ENCODE data around the gene FYB1.
A peak's percentile ranks its signal among the peaks of the same experiment; 100 is the strongest.
"Not testable (repeated sequence)": the region's sequence is repeated elsewhere in the genome, so short reads cannot be mapped to it uniquely, and the experiment has no call there.

The FYB1 gene

DNA sequence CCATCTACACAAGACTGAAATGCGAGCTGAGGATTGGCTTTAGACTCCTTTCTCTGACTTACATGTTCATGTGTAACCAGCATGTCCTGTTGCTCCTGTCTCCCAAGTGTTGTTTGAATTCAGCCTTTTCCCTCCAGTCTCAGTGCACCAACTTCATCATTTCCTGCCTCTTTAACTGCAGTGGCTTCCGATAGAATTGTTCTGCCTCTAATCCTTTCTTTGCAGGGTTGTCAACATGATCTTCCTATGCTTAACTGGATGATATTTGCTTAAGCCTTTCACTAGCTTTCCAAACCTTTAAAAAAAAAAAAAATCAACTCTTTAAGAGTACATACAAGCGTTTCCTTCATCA, 6.7 kb upstream of the FYB1 start:
- DNase-seq (ENCODE audit: low read depth) = no peak

DNA sequence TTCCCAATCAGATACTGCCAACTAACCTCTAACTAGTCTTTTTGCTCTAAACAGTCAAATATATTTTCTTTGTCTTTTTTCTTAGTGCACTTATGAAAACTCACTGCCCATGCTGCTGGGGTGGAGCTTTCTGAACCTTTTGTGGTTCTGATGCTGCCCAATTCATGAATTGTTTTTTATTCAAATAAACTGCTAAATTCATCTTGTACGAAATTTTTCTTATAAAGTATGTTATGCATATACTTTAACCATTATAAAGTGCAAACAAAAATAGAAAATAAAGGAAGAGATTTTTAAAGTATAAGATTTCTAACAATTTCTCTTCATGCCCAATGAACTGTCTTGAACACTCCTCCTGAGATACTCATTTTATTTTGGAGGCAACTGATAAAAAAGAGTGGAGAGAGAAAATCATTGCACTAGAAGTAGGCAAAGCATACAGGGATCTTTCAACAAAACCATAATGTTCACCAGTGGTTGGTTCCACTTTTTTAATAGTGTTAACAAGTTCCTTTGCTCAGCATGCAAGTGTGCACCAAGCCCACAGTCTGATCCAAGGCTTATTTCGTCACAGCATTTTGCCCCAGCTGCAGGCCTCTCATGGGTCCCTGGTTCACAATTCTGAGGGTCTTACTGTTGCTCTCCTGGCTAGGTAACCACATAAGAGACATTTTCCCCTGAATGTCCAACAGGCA, 6.2 kb upstream of the FYB1 start:
- DNase-seq (ENCODE audit: low read depth) = no peak

DNA sequence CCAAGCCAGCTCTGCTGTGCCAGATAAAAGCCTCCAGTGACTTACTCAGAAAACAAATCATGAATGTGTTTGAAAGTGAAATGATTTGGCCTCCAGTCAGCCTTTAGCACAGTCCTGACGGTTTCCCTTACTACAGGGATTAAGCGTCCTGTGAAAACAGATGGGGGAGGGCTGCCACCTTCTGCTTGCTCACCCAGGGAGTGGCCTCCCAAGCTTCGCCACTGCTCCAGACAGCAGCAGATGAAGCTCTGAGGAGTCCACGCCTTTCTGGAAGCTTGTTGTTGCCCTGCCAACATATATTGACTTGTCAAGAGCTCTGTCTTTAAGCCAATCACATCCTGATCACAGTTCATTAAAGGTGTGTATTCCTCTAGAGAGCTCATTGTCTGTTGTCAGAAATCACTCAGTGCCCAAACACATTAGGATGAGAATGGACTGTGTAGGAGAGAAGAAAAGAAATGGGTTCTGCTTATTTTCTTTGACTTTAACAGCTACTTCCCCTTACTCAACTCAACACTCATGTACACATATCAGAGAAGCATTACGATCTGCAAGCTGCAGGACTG, 4.9 kb upstream of the FYB1 start:
- no peak for DNase-seq (ENCODE audit: low read depth)

DNA sequence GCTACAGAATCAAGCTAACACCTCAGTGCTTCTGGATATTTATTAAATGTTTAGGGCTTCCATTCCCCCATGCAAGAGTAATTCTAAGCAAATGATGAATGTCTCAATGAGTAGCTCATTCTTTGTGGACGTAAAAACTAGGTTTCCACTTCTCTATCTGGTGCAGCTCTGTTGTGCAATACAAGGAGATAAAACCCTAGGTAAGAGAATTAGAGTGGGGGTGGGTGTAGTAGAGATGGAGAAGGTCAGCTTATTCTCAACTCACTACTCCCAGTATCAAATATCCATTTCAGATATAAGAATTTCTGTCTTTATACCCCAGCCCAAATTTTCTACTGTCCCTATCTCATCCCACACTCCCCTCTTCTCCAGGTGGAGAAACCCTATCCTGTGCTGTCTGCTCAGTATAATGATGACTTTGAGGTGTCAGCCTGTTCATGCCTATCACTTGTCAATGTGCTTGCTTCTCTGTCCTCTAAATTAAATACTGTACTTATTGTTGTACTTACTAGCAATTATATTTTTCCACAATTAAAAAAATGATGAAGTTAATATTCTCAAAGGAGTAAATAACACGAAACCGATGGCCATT, 4.3 kb upstream of the FYB1 start:
- DNase-seq (ENCODE audit: low read depth) = no peak

DNA sequence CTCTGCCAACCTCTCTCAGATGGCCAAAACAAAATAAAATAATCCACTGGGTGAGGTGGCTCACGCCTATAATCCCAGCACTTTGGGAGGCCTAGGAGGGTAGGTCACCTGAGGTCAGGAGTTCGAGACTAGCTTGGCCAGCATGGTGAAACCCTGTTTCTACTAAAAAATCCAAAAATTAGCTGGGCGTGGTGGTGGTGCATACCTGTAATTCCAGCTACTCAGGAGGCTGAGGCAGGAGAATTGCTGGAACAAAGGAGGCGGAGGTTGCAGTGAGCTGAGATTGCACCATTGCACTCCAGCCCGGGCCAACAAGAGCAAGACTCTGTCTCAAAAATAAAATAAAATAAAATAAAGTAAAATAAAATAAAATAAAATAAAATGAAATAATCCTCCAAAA, 2.3 kb upstream of the FYB1 start:
- DNase-seq (ENCODE audit: low read depth) = not testable (repeated sequence)

DNA sequence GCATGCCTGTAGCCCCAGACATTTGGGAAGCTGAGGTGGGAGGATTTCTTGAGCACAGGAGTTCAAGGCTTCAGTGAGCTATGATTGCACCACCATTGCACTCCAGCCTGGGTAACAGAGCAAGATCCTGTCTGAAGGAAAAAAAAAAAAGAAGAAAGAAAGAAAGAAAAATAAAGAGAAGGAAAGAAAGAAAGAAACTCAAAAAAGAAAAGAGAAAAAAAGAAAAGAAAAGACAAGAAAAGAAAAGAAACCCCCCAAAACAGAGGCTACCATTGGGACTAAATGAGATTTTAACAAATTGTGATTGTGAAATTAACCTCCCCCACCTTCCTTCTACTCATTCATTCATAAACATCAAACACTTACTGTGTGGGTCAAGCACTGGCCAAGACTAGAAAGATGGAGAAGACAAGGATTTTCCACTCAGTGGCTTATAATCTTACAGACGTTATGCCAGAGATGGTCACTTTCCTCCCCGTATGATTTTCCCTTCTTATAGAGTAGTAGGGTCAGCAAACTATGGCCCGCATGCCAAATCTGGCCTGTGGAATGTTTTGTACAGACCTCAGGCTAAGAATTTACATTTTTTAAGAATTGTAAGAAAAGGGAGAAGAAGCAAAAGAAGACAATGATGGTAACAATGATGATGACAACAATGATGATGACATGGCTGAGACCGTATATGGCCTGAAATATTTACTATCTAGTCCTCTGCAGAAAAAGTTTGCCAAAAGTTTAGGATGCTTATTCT, 1.1 kb upstream of the FYB1 start:
- no peak for DNase-seq (ENCODE audit: low read depth)

DNA sequence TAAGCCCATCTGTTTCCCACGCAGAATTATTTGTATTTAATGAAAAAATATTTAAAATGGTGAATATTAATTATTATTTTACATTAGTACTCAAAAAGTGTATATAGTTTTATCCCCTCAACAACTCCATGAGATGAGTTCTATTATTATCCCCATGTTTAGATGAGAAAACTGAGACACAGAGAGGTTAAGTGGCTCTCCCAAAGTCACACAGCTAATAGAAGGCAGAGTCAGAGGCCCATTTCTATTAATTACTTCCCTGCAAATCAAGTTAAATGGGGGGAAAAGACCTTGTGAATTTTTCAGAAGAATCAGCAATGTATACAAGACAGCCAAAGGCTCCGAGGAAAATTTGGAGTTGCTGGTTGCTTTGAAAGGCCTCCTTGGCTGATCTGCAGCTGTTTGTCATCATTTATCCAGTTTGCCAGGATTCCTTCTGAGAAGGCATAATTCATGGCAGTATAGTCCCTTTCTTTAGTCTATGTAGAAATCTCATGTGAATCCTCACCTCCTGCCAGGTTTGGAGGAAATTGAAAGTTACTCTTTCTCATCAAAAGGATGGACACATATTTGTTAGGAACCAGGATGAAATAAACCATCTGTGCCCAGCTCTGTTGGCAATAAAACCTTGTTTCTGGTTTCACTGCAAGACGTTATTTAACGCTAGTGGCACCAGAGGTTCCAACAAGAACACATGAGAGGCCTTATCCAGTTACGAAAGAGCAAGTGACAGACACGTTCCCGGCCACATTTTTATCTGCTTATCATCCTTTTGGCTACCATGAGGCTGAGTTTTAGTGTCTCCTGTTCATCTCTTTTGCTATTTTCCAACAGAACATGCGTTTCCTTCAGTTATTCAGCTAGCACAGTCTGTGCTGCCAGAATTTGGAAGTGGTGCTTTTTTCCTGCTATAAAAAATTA, 621 bp downstream of the FYB1 start:
- DNase-seq (ENCODE audit: low read depth) = no peak

DNA sequence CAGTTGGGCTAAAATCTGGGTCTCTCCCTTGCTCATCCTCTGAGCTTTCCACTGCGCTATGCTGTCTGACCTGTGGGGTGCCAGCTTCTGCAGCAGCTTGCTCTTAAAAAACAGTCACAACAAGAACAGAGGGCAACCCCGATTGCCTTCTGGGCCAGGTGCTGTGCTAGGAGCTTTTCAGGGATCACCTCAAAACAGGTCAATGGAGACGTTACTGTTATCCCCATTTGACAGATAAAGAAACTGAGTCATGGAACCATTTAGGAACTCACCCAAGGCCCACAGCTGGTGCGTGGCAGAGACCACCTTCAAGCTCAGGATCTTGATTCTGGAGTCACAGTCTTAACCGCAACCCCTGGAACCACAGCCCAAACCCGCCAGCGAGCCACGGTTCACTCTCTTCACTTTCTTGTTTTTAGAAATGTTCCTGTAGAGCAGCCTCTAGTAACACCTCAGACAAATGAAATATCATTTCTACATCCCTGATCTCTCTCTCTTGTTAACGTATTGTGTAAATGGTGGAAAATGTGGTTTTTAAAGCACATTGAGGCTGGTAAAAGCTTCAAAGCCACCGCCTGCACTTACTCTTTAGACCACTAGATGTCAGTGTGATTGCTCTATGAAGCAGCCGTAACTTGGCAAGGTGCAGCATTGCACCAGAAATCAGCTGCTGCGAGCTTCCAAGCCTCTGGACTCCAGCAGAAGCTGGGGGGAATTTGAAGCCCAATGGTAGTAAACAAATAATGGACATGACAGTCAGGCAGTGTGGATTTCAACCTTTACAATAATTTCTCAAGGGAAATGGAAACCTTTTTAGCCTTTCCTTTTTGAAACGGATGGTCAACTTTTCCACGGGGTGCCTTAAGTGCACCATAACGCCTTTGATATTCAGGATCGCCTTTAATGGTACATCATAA, 1.7 kb downstream of the FYB1 start:
- DNase-seq (ENCODE audit: low read depth) = peak; percentile 70

DNA sequence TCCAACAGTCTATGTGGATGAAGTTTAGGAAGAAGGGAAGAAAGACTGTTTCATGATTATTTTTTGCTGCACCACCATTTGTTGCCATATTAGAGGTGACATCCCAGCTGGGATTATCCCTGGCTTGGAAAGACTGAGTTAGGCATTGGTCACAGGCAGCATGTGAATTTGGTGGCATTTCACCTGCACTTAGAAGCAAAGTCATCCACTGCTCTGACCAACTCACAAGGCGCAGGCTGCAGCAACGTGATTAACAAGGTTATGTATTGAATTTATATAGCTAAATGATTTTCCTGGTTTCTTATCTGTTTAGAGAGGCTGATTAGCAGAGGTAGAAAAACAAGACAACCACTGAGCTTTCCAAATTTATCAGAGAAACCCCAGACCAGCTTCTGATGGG, 2.7 kb downstream of the FYB1 start:
- DNase-seq (ENCODE audit: low read depth) = no peak

DNA sequence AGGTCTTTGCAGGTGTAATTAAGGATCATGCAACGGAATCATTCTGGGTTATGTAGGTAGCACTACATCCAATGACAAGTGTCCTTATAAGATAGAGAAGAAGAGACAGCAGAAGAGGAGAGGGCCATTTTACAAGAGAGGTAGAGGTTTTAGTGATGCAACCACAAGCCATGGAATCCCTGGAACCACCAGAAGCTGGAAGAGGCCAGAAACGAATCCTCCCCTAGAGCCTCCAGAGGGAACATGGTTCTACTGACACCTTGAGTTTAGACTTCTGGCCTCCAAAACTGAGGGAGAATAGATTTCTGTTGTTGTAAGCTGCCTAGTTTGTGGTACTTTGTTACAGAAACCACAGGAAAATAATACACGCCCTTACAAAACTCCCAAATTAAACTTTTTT, 3.5 kb downstream of the FYB1 start:
- no peak for DNase-seq (ENCODE audit: low read depth)

DNA sequence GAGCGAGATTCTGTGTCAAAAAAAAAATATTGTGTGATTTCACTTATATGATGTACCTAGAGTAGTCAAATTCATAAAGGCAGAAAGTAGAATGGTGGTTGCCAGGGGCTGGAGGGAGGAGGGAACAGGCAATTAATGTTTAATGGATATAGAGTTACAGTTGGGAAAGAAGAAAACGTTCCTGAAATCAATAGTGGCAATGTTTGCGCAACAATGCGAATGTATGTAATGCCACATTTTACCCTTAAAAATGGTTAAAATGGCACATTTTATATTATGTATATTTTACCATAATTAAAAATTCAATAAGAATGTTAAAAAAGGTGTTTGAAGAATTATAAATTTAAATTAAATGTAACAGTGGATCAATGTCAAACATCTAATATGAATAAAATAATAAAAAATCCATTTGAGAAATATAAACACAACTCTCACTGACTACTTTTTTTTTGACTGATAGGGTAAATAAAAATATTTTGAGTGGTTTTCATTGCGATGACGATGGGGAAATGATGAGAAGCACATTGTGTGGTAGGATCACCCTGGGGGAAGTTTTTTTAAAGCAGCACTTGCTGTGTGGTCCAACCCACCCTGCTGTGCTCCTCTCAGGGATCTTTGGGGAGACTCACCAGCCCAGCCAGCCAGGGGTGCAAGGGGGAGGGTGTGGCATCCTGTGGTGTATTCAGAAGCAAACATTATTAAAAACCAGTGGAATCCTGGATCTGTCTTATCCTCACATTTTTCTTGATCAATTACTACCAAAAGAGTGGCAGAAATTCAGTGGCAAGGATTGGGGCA, 4.3 kb downstream of the FYB1 start:
- DNase-seq (ENCODE audit: low read depth) = peak; percentile 65

DNA sequence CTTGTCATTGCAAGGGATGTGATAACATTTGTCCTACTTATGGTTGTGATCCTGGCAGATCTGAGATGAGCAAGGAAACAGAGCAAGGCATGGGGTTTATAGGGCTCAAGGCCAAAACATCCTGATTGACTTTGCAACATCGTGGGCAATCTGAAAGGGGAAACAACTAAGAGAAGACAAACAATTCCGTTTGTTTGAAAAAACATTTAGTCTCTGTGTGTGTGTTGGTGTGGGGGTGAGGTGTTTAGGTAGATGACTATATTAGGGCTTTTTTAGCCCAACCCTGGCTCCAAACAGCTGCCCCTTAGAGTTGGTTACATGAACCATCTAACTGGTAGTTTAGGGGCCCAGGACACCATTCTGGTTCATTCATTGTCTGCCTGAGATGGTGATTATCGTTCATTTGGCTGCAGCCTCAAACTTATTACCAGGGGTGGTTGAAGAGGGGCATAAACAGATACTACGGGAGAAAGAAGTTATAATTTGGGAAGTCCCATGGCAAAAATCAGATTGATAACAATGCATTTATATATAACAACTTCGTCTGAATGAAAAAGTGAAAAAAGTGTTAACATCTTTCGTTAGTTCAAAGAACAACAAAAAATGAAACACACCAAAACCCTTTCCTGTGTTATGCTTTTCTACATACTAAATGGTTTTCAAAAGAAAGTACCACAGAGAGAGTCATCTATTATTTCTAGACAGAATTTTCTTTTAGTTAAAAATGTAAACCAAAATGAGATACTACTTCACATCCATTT, 5.7 kb downstream of the FYB1 start:
- DNase-seq (ENCODE audit: low read depth) = no peak

DNA sequence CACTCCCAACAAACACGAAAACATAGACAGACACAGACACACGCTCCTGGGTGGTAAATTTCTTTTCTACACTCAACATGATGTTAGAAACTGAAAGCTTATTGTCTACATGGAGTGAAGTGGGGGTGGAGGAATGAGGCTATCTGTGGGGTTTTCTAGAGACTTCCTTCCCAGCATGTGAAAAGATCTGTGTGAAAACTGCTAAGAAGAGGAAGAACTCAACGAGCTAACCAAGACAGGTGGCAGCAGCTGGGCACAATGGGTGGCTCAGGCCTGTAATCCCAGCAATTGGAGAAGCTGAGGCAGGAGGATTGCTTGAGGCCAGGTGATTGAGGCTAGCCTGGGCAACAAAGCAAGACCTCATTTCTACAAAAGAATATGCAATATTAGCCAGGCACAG, 7.6 kb downstream of the FYB1 start:
- DNase-seq (ENCODE audit: low read depth) = no peak

DNA sequence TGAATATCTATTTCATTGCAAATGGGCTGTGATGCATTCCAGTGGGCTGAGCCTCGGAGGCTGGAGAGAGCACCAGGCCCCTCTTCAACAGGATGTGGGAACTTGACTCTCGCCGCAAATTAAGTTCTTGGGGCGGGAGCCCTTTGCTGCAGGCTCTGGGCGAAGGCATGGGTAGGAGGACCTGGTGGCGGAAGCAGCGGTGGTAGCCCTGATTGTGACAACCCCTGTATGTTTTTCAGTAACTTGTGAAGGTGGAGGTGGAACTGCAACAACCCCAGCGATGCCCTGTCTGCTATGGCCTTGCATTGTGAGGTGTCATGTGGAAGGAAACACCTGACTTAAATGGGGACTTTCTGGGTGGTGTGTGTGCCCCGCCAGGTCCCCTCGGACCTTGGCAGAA, 9.4 kb downstream of the FYB1 start:
- DNase-seq (ENCODE audit: low read depth) = peak; percentile 63

DNA sequence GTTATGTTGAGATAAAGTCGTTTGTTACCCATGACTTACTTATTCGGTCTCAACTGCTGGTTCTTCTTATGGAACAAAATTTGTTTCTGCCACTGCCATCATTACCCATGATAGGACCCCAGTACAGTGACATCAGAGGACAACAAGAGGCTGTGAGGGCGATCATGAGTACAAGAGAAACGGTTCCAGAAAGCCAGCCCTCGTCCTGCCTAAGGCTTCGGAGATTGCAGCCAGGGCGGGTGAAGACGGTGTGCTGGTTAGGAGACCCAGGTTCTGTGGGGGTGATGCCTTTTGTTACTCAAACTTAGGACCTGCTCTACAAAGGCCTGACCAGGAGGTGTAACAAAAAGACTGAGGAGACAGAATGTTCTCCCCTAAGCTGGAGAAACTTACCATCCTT, 10.9 kb downstream of the FYB1 start:
- DNase-seq (ENCODE audit: low read depth) = no peak

DNA sequence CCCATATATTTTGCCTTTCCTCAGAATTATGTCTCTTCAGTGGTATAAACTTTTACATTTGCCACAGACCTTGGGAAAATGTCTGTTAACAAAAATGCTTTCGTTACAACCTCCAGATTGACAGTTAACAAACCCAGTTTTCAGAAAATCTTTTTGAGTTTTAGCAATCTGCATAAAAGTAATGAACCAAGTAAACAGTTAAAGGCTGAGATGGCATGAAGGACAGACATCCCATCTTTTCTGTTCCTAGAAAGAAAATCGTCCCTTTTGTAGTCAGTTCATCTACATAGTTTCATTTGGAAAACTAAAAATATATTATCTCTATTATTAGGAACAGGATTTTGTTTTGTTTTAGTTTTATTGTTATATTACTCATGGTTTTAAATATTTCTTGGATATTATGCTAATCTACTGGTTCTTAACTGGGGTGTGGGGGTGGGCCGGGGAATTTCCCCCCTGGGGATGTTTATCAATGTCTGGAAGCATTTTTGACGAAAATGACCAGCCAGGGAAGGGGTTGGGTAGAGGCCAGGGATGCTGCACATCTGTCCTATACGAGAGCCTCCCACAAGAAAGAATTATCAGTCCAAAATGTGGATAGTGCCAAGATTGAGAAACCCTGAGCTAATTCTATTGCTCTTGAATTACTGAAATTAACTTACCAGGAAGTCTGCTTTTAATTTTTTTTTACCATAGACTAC, 11.9 kb downstream of the FYB1 start:
- no peak for DNase-seq (ENCODE audit: low read depth)

DNA sequence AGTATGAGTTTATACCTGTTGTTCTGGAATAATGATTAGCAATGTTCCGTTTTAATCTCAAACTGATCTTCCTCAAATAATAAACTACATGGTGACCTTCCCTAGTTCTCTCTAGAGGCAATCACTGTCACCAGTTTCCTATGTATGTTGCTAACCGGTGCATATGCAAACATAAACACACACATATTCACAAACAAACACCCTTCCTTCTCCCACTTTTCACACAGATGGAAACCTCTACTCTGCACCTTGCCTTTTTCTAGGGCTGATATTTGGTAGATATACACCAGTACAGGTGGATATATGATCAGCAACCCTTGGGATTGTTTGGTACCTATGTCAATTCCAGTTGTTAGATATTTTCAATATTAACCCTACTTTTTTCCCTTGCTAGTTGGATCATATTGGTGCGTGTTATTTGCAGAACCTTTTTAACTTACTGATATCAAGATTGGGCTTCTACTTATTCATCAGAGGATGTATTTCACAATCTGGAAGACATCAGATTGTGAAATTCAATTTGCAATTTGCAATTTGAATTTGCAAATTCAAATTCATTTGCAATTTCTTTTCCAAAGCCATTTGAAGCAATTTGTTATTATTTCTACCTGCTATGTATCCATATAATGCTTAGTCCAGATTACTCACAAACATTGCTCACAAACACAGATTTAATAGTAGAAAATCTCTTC, 12.6 kb downstream of the FYB1 start:
- no peak for DNase-seq (ENCODE audit: low read depth)

DNA sequence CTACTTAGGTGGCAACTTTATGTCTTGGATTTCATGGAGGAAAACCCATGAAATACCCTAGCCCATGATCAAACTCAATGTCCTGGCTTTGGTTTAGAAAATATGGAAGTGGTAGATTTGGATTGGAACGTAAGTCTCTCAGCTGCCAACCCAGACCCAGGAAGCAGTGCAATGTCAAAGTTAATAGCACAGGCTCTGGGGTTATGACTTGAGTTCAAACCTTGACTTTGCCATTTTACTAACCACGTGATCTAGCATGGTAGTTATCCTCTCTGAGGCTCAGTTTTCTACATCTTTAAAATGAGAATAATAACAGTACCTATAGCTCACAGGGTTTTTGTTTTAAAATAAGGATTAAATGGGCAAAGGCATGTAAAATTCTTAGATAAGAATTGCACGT, 13.8 kb downstream of the FYB1 start:
- no peak for DNase-seq (ENCODE audit: low read depth)

Data from T follicular helper cell (primary cell).